ENCODE data around the gene PAK3.

Gene PAK3

DNA sequence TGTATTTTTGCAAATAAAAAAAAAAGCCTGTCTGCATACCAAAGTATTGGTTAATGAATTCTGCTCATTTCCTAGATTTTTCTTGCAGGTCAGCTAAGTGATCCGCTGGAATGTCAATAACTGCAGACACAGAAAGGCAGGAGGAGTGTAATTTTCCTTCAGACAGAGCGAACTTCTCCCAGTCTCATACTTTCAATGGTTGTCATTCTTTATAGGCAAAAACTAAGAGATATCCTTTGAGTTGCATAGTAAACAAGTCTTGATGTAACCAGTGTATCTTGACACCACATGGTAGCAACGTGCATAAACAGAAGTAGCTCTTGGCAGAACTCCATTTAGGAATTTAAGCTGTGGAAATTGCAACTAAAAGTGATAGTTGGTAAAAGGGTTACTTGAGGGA is 166.1 kb downstream of the PAK3 start:
- DNase-seq (ENCODE audit: low read depth), result no peak

DNA sequence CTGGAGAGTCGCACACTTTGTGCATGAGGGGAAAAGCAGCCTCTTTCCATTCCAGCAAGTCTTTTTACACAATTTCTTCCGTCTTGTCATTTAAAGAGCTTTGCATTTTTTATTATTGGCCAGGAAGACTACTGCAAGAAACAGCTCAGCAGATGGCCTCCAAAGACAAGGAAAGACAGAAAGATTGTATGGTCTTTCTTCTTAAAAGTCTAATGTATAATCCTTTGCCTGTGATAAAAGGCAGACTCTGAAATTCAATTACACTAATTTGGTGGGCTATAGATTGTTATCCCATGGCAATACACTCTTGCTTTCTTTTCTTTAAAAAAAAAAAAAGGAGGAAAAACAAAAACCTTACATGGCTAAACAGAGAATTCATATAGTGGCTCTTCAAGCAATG is 168.4 kb downstream of the PAK3 start:
- no peak for DNase-seq (ENCODE audit: low read depth)

- DNase-seq (ENCODE audit: low read depth), result no peak
Measured at GRCh38 chrX:111265486-111265885, 169.5 kb downstream of the PAK3 start.

- no peak for DNase-seq (ENCODE audit: low read depth)
Measured at GRCh38 chrX:111268506-111268905, 172.5 kb downstream of the PAK3 start.

GRCh38 chrX:111270339-111270738 is 174.3 kb downstream of the PAK3 start, which contains the start of gene CAPN6:
TSS of gene CAPN6 (minus strand) at chrX:111270483. CDS start at chrX:111263936, 6,547 bp downstream.
- DNase-seq (ENCODE audit: low read depth), result no peak

Measured in activated T-cell treated with anti-CD3 and anti-CD28 coated beads for 24 hours (primary cell).